ENCODE data around the gene ARHGEF2. TPM values are rescaled to one million over a fixed set of nuclear protein-coding genes. Genes with fewer than 3 reads are reported as not detected.

The ARHGEF2 gene
- total and polyA plus RNA-seq, 9 of the 15 experiments (the other 6 are each of a cell fraction or from before 2014, with no cell fraction given): 7.1 to 162 (median 62.2) TPM

DNA sequence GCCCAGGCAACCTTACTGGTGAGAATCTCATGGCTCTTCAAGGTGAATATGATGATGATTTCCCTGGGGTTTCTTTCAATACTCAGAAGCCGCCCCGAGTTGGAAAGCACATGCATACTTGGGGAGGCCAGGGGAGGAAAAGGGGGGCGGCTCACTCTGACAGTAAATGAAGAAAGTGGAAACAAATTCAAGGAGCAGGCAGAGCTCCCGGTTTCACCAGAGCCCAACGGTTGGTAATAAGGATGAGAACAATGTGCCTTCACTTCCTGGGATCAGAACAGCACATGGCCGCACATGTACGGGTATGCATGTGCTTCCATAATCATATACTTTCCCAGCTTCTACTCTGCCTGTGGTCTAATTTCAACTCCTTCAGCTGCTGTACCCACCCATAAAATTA lies 3.8 kb upstream of the ARHGEF2 start (continued):
- no peak for TF ChIP-seq CSDE1 (IDR thresholded peaks at IDR 0.05)
- TF ChIP-seq, protein P1, sequence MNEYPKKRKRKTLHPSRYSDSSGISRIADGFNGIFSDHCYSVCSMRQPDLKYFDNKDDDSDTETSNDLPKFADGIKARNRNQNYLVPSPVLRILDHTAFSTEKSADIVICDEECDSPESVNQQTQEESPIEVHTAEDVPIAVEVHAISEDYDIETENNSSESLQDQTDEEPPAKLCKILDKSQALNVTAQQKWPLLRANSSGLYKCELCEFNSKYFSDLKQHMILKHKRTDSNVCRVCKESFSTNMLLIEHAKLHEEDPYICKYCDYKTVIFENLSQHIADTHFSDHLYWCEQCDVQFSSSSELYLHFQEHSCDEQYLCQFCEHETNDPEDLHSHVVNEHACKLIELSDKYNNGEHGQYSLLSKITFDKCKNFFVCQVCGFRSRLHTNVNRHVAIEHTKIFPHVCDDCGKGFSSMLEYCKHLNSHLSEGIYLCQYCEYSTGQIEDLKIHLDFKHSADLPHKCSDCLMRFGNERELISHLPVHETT (CRISPR knock-in tag; conservative IDR thresholded peaks at IDR 0.05 in 1 of 2, IDR thresholded peaks at IDR 0.05 in 1 of 2): no peak
- TF ChIP-seq ZNF143 (CRISPR knock-in tag; IDR thresholded peaks at IDR 0.05): no peak
- TF ChIP-seq NFRKB (IDR thresholded peaks at IDR 0.05; ENCODE audit: low read depth): no peak
- 0 out of 2 replicates have a peak, but pooled peaks have one; percentile 45 for TF ChIP-seq ZNF589 (CRISPR knock-in tag; IDR thresholded peaks at IDR 0.05; ENCODE audit: low read depth)
- no peak for TF ChIP-seq FUS (optimal IDR thresholded peaks at IDR 0.05; ENCODE audit: low read depth, low read length)
- no peak for TF ChIP-seq NCOA2 (IDR thresholded peaks at IDR 0.05; ENCODE audit: partially characterized antibody in 2 of 2)
- TF ChIP-seq, protein P2, sequence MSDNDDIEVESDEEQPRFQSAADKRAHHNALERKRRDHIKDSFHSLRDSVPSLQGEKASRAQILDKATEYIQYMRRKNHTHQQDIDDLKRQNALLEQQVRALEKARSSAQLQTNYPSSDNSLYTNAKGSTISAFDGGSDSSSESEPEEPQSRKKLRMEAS (CRISPR knock-in tag; IDR thresholded peaks at IDR 0.05): 0 out of 2 replicates have a peak, but pooled peaks have one; percentile 10
- no peak for TF ChIP-seq NR4A1 (CRISPR knock-in tag; IDR thresholded peaks at IDR 0.05)
- no peak for TF ChIP-seq NR4A1 (tag; IDR thresholded peaks at IDR 0.05)
- no peak for TF ChIP-seq ZNF253 (CRISPR knock-in tag; conservative IDR thresholded peaks at IDR 0.05)
- TF ChIP-seq PURB (CRISPR knock-in tag; IDR thresholded peaks at IDR 0.05; ENCODE audit: low read depth): no peak
- TF ChIP-seq ETV5 (CRISPR knock-in tag; IDR thresholded peaks at IDR 0.05; ENCODE audit: low read depth): no peak
- TF ChIP-seq DNMT1 (IDR thresholded peaks at IDR 0.05): no peak
- TF ChIP-seq NFXL1 (CRISPR knock-in tag; IDR thresholded peaks at IDR 0.05): no peak
- no peak for TF ChIP-seq POLR2H (tag; IDR thresholded peaks at IDR 0.05; ENCODE audit: low read depth)
- TF ChIP-seq ZSCAN32 (CRISPR knock-in tag; IDR thresholded peaks at IDR 0.05): no peak
- no peak for TF ChIP-seq TSC22D4 (tag; IDR thresholded peaks at IDR 0.05)
- TF ChIP-seq MYC (IDR thresholded peaks at IDR 0.05; ENCODE audit: low read depth, low read length): peak; percentile 29; the same call in 1 of the 2 replicates
- no peak for TF ChIP-seq MYC (CRISPR knock-in tag; IDR thresholded peaks at IDR 0.05; ENCODE audit: borderline replicate concordance, low read depth)
- TF ChIP-seq ZNF175 (CRISPR knock-in tag; IDR thresholded peaks at IDR 0.05; ENCODE audit: low read depth): 0 out of 2 replicates have a peak, but pooled peaks have one; percentile 18
- no peak for TF ChIP-seq PHF21A (IDR thresholded peaks at IDR 0.05; ENCODE audit: borderline replicate concordance, low read depth)
- TF ChIP-seq ELF2 (CRISPR knock-in tag; IDR thresholded peaks at IDR 0.05): no peak
- no peak for TF ChIP-seq TFE3 (CRISPR knock-in tag; IDR thresholded peaks at IDR 0.05)
- 0 out of 2 replicates have a peak, but pooled peaks have one; percentile 34 for TF ChIP-seq L3MBTL2 (IDR thresholded peaks at IDR 0.05)
- TF ChIP-seq ZNF644 (tag; IDR thresholded peaks at IDR 0.05; ENCODE audit: low read depth): no peak
- no peak for TF ChIP-seq ESRRA (IDR thresholded peaks at IDR 0.05; ENCODE audit: borderline replicate concordance, low read depth)
- TF ChIP-seq ZNF79 (CRISPR knock-in tag; IDR thresholded peaks at IDR 0.05; ENCODE audit: low read depth): no peak
- TF ChIP-seq RCOR1 (IDR thresholded peaks at IDR 0.05; ENCODE audit: borderline replicate concordance in 1 of 2, low read depth in 2 of 2, low read length in 2 of 2): no peak

Data from K562 (cell line).